ENCODE measurements around the gene MROH9. TPM values are rescaled to one million over a fixed set of nuclear protein-coding genes. Genes with fewer than 3 reads are reported as not detected.
A peak's percentile ranks its signal among the peaks of the same experiment; 100 is the strongest.
"Not testable (repeated sequence)": the region's sequence is repeated elsewhere in the genome, so short reads cannot be mapped to it uniquely, and the experiment has no call there.

The MROH9 gene
- total RNA-seq, 1 donor: under 0.01 TPM

GRCh38 chr1:170938281-170938680, 2.9 kb downstream of the MROH9 start:
- no peaks in the 10 kb centered on the region for H4K20me1 ChIP-seq (ENCODE audit: insufficient read depth, low read length)
- H3K4me2 ChIP-seq (ENCODE audit: insufficient read depth, low read length): no peak overlapping the region
- no peaks in the 10 kb centered on the region for H3K4me1 ChIP-seq (ENCODE audit: insufficient read depth, low read length)
- H2AFZ ChIP-seq (ENCODE audit: low read length): no peak overlapping the region
- DNase-seq (ENCODE audit: insufficient read length, low spot score, missing footprints): no peak
- no peaks in the 10 kb centered on the region for H3K9me3 ChIP-seq (ENCODE audit: low read depth, low read length)
- no peaks in the 10 kb centered on the region for H3K79me2 ChIP-seq (ENCODE audit: insufficient read depth, low read length)
- no peak overlapping the region for H3K4me3 ChIP-seq (ENCODE audit: insufficient read depth, low read length)
- no peak for TF ChIP-seq CTCF (IDR thresholded peaks at IDR 0.05; ENCODE audit: extremely low read depth, low read depth, low read length)
- H3K27me3 ChIP-seq (ENCODE audit: insufficient read depth, low read length): no peaks in the 10 kb centered on the region
- H3K36me3 ChIP-seq (ENCODE audit: insufficient read depth, low read length): no peaks in the 10 kb centered on the region
- no peak overlapping the region for H3K27ac ChIP-seq (ENCODE audit: low read depth, low read length)

GRCh38 chr1:170939476-170939875, 4.1 kb downstream of the MROH9 start:
- Histone ChIP-seq H3K9me3 (ENCODE audit: low read depth, low read length) (no peaks in the 10 kb centered on the region), H3K79me2 (ENCODE audit: insufficient read depth, low read length) (no peaks in the 10 kb centered on the region), H3K4me1 (ENCODE audit: insufficient read depth, low read length) (no peaks in the 10 kb centered on the region), H3K36me3 (ENCODE audit: insufficient read depth, low read length) (no peaks in the 10 kb centered on the region), H2AFZ (ENCODE audit: low read length) (no peak overlapping the region), H4K20me1 (ENCODE audit: insufficient read depth, low read length) (no peaks in the 10 kb centered on the region), H3K27ac (ENCODE audit: low read depth, low read length) (no peak overlapping the region), H3K4me2 (ENCODE audit: insufficient read depth, low read length) (no peak overlapping the region), H3K27me3 (ENCODE audit: insufficient read depth, low read length) (no peaks in the 10 kb centered on the region), H3K4me3 (ENCODE audit: insufficient read depth, low read length) (no peak overlapping the region)
- TF ChIP-seq CTCF (IDR thresholded peaks at IDR 0.05; ENCODE audit: extremely low read depth, low read depth, low read length): no peak
- no peak for DNase-seq (ENCODE audit: insufficient read length, low spot score, missing footprints)

- not testable (repeated sequence) for H4K20me1 ChIP-seq (ENCODE audit: insufficient read depth, low read length); H3K79me2 ChIP-seq (ENCODE audit: insufficient read depth, low read length); H3K4me2 ChIP-seq (ENCODE audit: insufficient read depth, low read length); H3K27me3 ChIP-seq (ENCODE audit: insufficient read depth, low read length); H2AFZ ChIP-seq (ENCODE audit: low read length); H3K4me3 ChIP-seq (ENCODE audit: insufficient read depth, low read length); H3K27ac ChIP-seq (ENCODE audit: low read depth, low read length); H3K36me3 ChIP-seq (ENCODE audit: insufficient read depth, low read length); H3K9me3 ChIP-seq (ENCODE audit: low read depth, low read length); H3K4me1 ChIP-seq (ENCODE audit: insufficient read depth, low read length); DNase-seq (ENCODE audit: insufficient read length, low spot score, missing footprints)
These were observed 16.4 kb downstream of the MROH9 start for GRCh38 chr1:170951744-170952143.

- Histone ChIP-seq H3K4me3 (ENCODE audit: insufficient read depth, low read length) (no peak overlapping the region), H3K4me2 (ENCODE audit: insufficient read depth, low read length) (no peak overlapping the region), H3K27ac (ENCODE audit: low read depth, low read length) (no peak overlapping the region), H3K4me1 (ENCODE audit: insufficient read depth, low read length) (peaks cover 4% of the 10 kb centered on the region), H4K20me1 (ENCODE audit: insufficient read depth, low read length) (no peaks in the 10 kb centered on the region), H3K9me3 (ENCODE audit: low read depth, low read length) (no peaks in the 10 kb centered on the region), H2AFZ (ENCODE audit: low read length) (no peak overlapping the region), H3K79me2 (ENCODE audit: insufficient read depth, low read length) (no peaks in the 10 kb centered on the region), H3K36me3 (ENCODE audit: insufficient read depth, low read length) (no peaks in the 10 kb centered on the region), H3K27me3 (ENCODE audit: insufficient read depth, low read length) (no peaks in the 10 kb centered on the region)
- peak; percentile 60 for DNase-seq (ENCODE audit: insufficient read length, low spot score, missing footprints)
- TF ChIP-seq CTCF (IDR thresholded peaks at IDR 0.05; ENCODE audit: extremely low read depth, low read depth, low read length): no peak
These were observed 24.1 kb downstream of the MROH9 start for GRCh38 chr1:170959385-170959784.
